OCI-LY3 (cell line): ENCODE results near the gene TBRG4.

Source experiments
- H2AFZ ChIP-seq: fragments of 200-600, 300-600 bp; shearing (Covaris generic); 2 replicates; pipeline ENCODE4 v1.6.0; 2014; ENCODE audit warnings: antibody characterized with exemption, low read depth, low read length
- H3K27ac ChIP-seq: fragments of 200-600, 300-600 bp; sonication (generic); 2 replicates; pipeline ENCODE4 v1.5.1; 2014; ENCODE audit warnings: mild to moderate bottlenecking, low read length, moderate library complexity, mixed read lengths
- H3K27me3 ChIP-seq: fragments of 200-600, 300-600 bp; sonication (generic); 2 replicates; pipeline ENCODE4 v1.6.1; 2014; ENCODE audit warnings: low read depth, low read length, mixed read lengths
- H3K36me3 ChIP-seq: fragments of 200-600, 300-600 bp; sonication (generic); replicated peaks from 2 replicates; pipeline ENCODE3; 2014; ENCODE audit warnings: low read depth, low read length, mixed read lengths
- H3K4me1 ChIP-seq: fragments of 300-600, 200-600 bp; sonication (generic); 2 replicates; pipeline ENCODE4 v1.6.1; 2014; ENCODE audit warnings: low read length, mixed read lengths
- H3K4me2 ChIP-seq: fragments of 200-600, 300-600 bp; sonication (generic); 2 replicates; pipeline ENCODE4 v1.6.1; 2014; ENCODE audit warnings: low read length, mixed read lengths
- H3K4me3 ChIP-seq: fragments of 300-600, 200-600 bp; sonication (generic); 2 replicates; pipeline ENCODE4 v1.5.1; 2014; ENCODE audit warnings: antibody characterized with exemption, mild to moderate bottlenecking, low read length, moderate library complexity
- H3K79me2 ChIP-seq: fragments of 300-600, 200-600 bp; shearing (Covaris generic); 2 replicates; pipeline ENCODE4 v1.6.1; 2014; ENCODE audit warnings: mild to moderate bottlenecking, low read length, mixed read lengths
- H3K9ac ChIP-seq: fragments of 300-600, 200-600 bp; shearing (Covaris generic); 2 replicates; pipeline ENCODE4 v1.6.0; 2014; ENCODE audit warnings: mild to moderate bottlenecking, low read length, moderate library complexity
- H3K9me3 ChIP-seq: fragments of 200-600, 300-600 bp; shearing (Covaris generic); 2 replicates; pipeline ENCODE4 v1.6.1; 2014; ENCODE audit warnings: low read length, mixed read lengths; ENCODE audit not compliant: insufficient read depth
- H4K20me1 ChIP-seq: fragments of 200-600, 300-600 bp; sonication (generic); 2 replicates; pipeline ENCODE4 v1.6.1; 2016; ENCODE audit warnings: low read length, mixed read lengths; ENCODE audit not compliant: insufficient read depth
- CTCF ChIP-seq: fragments of 200-600, 300-600 bp; sonication (generic); IDR thresholded peaks from 2 replicates; pipeline ENCODE4 v1.5.1; 2014; ENCODE audit warnings: antibody characterized with exemption, low read length, low read depth
- EZH2phosphoT487 ChIP-seq: fragments of 200-600 bp; shearing (Covaris generic); IDR thresholded peaks from 2 replicates; pipeline ENCODE4 v1.6.1; 2018; ENCODE audit warnings: antibody characterized with exemption, mixed run types, low read depth

The TBRG4 gene

GRCh38 chr7:45061806-45062425 is 49.6 kb downstream of the TBRG4 start:
- Histone ChIP-seq H3K9me3 (no peaks in the 10 kb centered on the region), H3K4me1 (no peaks in the 10 kb centered on the region), H3K9ac (no peak overlapping the region), H3K4me3 (no peak overlapping the region), H3K4me2 (no peak overlapping the region), H3K27ac (no peak overlapping the region), H3K27me3 (no peaks in the 10 kb centered on the region), H3K79me2 (no peaks in the 10 kb centered on the region), H4K20me1 (peaks cover 17% of the 10 kb centered on the region; the same call in 1 of the 2 replicates), H3K36me3 (no peaks in the 10 kb centered on the region), H2AFZ (no peak overlapping the region)
- TF ChIP-seq EZH2phosphoT487 (no peak), CTCF (no peak)

GRCh38 chr7:45061352-45061751 is 50.1 kb downstream of the TBRG4 start:
- H3K79me2 ChIP-seq, result no peaks in the 10 kb centered on the region
- TF ChIP-seq EZH2phosphoT487 (no peak), CTCF (no peak)

GRCh38 chr7:45060295-45060694 is 51.2 kb downstream of the TBRG4 start:
- Histone ChIP-seq H3K9me3 (no peaks in the 10 kb centered on the region), H3K4me2 (no peak overlapping the region), H3K36me3 (no peaks in the 10 kb centered on the region), H3K27ac (no peak overlapping the region), H3K4me1 (no peaks in the 10 kb centered on the region), H4K20me1 (peaks cover 17% of the 10 kb centered on the region; the same call in 1 of the 2 replicates), H3K79me2 (no peaks in the 10 kb centered on the region), H2AFZ (no peak overlapping the region), H3K4me3 (no peak overlapping the region), H3K27me3 (no peaks in the 10 kb centered on the region), H3K9ac (no peak overlapping the region)
- TF ChIP-seq CTCF (no peak), EZH2phosphoT487 (no peak)

More at GRCh38 chr7:45061352-45061751, 50.1 kb downstream of the TBRG4 start:
- no peaks in the 10 kb centered on the region for H3K27me3 ChIP-seq
- H3K4me3 ChIP-seq, result no peak overlapping the region
- no peak overlapping the region for H3K4me2 ChIP-seq
- peaks cover 17% of the 10 kb centered on the region; the same call in 1 of the 2 replicates for H4K20me1 ChIP-seq
- no peak overlapping the region for H2AFZ ChIP-seq
- no peaks in the 10 kb centered on the region for H3K4me1 ChIP-seq
- no peak overlapping the region for H3K27ac ChIP-seq
- no peaks in the 10 kb centered on the region for H3K36me3 ChIP-seq
- no peaks in the 10 kb centered on the region for H3K9me3 ChIP-seq
- H3K9ac ChIP-seq, result no peak overlapping the region

GRCh38 chr7:45057878-45058277 is 53.6 kb downstream of the TBRG4 start:
- Histone ChIP-seq H3K4me3 (no peak overlapping the region), H3K27ac (no peak overlapping the region), H3K36me3 (no peaks in the 10 kb centered on the region), H3K79me2 (no peaks in the 10 kb centered on the region), H3K4me2 (no peak overlapping the region), H3K9ac (no peak overlapping the region), H3K9me3 (no peaks in the 10 kb centered on the region), H4K20me1 (peaks cover 17% of the 10 kb centered on the region), H3K27me3 (no peaks in the 10 kb centered on the region), H3K4me1 (no peaks in the 10 kb centered on the region), H2AFZ (no peak overlapping the region)
- TF ChIP-seq CTCF (no peak), EZH2phosphoT487 (no peak)
